Central memory CD8-positive, alpha-beta T cell (primary cell): Measurements from ENCODE around the gene MICU1.
"Not testable (repeated sequence)": the region's sequence is repeated elsewhere in the genome, so short reads cannot be mapped to it uniquely, and the experiment has no call there.

Experiments
- ATAC-seq: fragments of 150-1000 bp; cut with Tn5 transposase; replicated peaks from 2 replicates; pipeline ENCODE4 v1.10.0; 2022; ENCODE audit warnings: mild to moderate bottlenecking, moderate FRiP score, moderate number of reproducible peaks; ENCODE audit not compliant: poor library complexity, severe bottlenecking; ENCODE audit errors: extremely low read depth
- DNase-seq, 2 donors: peaks; one replicate each; pipeline ENCODE4 v3.0.0; 2021; ENCODE audit warnings: low spot score in 2 of 2
- H3K27ac Mint-ChIP-seq: one replicate; pipeline ENCODE4 v1.8.0; 2022; ENCODE audit warnings: low read depth, mild to moderate bottlenecking, moderate library complexity, mixed read lengths
- H3K27me3 Mint-ChIP-seq: one replicate; pipeline ENCODE4 v1.8.0; 2022; ENCODE audit warnings: mixed read lengths
- H3K36me3 Mint-ChIP-seq: one replicate; pipeline ENCODE4 v1.8.0; 2022; ENCODE audit warnings: mild to moderate bottlenecking, moderate library complexity, mixed read lengths; ENCODE audit not compliant: insufficient read depth
- H3K4me1 Mint-ChIP-seq: one replicate; pipeline ENCODE4 v1.8.0; 2022; ENCODE audit warnings: mixed read lengths
- H3K4me3 Mint-ChIP-seq: one replicate; pipeline ENCODE4 v1.8.0; 2022; ENCODE audit warnings: mild to moderate bottlenecking, moderate library complexity, mixed read lengths
- H3K9me3 Mint-ChIP-seq: one replicate; pipeline ENCODE4 v1.8.0; 2022; ENCODE audit warnings: mixed read lengths

The MICU1 gene

DNA sequence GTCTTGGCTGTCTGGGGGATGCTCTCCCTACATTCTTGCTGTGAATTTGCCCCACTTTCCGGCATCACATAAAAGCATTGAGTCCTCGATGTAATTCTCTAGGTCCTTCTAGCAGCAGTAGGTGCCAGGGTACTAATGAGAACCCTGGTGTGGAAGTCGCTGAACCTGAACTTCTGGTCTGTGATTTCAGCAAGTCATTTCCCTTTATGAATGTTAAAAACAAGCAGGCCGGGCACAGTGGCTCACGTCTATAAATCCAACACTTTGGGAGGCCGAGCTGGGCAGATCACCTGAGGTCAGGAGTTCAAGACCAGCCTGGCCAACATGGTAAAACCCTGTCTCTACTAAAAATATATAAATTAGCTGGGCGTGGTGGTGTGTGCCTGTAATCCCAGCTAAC, 240.9 kb downstream of the MICU1 start:
- not testable (repeated sequence) for DNase-seq, H3K27ac Mint-ChIP-seq, H3K9me3 Mint-ChIP-seq, H3K27me3 Mint-ChIP-seq, H3K4me1 Mint-ChIP-seq, H3K36me3 Mint-ChIP-seq, ATAC-seq, H3K4me3 Mint-ChIP-seq

DNA sequence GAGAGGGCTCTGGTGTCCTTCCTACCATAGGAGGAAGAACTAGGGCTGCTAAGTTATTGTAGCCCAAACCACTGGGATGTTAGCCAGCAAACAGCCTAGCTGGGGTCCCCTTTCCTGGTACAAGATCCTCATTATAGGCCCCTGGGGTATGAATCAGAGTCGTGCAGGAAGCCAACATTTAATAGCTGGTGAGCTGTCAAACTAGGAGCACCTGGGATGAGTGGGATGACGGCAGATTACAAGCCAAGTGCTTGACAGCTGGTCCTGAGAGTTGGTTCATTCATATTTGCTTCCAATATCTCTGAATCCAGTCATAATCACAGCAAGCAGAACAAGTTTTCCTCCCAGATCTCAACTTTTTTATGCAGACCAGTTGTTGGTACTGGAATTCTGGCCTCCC, 246.1 kb downstream of the MICU1 start:
- DNase-seq (no peak), ATAC-seq (no peak)
- Mint-ChIP-seq H3K9me3 (no peaks in the 10 kb centered on the region), H3K36me3 (peaks cover 3% of the 10 kb centered on the region), H3K4me3 (no peak overlapping the region), H3K27me3 (no peaks in the 10 kb centered on the region), H3K27ac (no peak overlapping the region), H3K4me1 (no peaks in the 10 kb centered on the region)

DNA sequence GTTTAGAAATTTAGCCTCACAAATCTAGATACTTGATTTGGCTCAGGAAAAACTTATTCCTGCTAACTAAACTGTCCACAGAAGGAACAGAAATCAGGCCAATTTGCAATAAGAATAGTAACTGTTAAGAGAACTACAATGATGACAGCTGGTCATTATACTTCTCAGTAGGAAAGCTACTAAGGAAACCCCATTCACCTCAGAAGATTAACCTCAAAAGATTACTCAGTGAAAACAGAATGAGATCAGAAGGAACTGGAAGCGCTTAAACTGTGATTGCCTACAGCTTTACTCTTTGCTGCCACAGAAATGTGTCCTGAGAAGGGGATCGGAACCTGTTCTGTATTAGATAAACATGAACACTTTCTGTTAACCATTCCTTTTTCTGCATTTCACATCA, 246.8 kb downstream of the MICU1 start:
- H3K27me3 Mint-ChIP-seq = no peaks in the 10 kb centered on the region
- H3K27ac Mint-ChIP-seq = no peak overlapping the region
- ATAC-seq = no peak
- no peak for DNase-seq
- no peaks in the 10 kb centered on the region for H3K4me1 Mint-ChIP-seq
- no peak overlapping the region for H3K4me3 Mint-ChIP-seq
- peaks cover 4% of the 10 kb centered on the region for H3K36me3 Mint-ChIP-seq
- no peaks in the 10 kb centered on the region for H3K9me3 Mint-ChIP-seq

DNA sequence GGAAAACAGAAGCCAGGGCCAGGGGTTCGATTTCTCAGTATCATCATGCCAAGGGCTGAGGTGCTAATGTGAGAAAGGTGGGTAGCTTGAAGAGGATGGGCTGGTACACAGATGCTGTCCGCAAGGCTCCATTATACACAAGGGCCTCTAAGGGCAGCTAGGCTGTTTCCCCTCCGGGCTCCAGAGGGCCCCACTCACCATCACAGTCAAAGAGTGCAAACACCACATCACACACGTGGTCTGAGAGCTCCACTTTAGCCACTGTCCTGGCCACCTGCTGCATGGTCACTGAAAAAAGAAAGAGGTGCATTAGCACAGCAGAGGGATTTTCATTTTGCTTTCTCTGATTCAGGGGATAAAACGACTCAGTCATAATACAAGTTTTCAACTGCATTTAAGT, 250.3 kb downstream of the MICU1 start:
- DNase-seq (no peak), ATAC-seq (no peak)
- H3K27me3 Mint-ChIP-seq = no peaks in the 10 kb centered on the region
- no peaks in the 10 kb centered on the region for H3K9me3 Mint-ChIP-seq
- peaks cover 6% of the 10 kb centered on the region for H3K36me3 Mint-ChIP-seq
- H3K27ac Mint-ChIP-seq = no peak overlapping the region
- no peak overlapping the region for H3K4me3 Mint-ChIP-seq
- H3K4me1 Mint-ChIP-seq = no peaks in the 10 kb centered on the region

DNA sequence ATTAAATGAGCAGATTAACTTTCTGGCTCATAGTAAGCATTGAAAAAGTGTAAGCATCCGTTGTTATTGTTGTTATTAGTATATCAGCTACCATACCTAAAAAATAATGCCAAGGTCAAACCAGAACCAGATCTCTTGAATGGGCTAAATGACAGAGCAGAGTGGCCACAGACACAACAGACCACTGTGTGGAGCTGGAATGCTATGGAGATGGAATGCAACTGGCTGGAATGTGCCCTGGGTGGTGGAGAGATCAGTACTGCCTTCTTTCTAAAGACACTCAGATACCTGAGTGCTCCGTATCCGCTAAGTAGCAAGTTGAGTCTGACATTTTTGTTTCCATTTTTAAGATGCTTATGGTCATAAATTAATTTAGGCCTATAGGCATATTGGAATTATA, 250.7 kb downstream of the MICU1 start:
- DNase-seq = no peak
- no peak for ATAC-seq
- Mint-ChIP-seq H3K4me3 (no peak overlapping the region), H3K36me3 (peaks cover 8% of the 10 kb centered on the region), H3K4me1 (peaks cover under 1% of the 10 kb centered on the region), H3K9me3 (no peaks in the 10 kb centered on the region), H3K27ac (no peak overlapping the region), H3K27me3 (no peaks in the 10 kb centered on the region)

DNA sequence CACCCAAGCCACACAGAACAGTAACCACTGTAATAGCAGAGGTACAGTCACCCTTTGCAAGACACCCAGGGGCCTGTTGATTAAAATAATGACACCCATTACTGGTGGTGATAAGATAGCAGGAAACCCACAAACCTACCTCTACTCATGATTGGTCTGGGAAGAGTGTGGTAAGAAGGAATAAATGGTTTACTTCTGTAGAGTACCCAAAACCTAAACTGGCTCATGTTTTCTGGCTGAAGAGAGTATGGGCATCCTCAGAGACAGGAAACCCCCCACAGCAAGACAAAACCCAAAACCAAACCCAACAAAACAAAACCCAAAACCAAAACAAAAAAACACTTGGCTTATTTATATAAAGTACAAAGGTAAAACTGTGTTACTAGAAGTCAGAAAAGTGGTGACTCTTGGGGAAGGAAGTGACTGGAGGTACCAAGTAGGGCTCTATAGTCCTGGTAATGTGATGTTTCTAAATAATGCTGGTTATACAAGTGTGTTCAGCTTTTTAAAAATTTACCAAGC, 255.6 kb downstream of the MICU1 start:
- ATAC-seq (peak; percentile 95), DNase-seq (peak in 1 of 2 donors; percentile 67)

DNA sequence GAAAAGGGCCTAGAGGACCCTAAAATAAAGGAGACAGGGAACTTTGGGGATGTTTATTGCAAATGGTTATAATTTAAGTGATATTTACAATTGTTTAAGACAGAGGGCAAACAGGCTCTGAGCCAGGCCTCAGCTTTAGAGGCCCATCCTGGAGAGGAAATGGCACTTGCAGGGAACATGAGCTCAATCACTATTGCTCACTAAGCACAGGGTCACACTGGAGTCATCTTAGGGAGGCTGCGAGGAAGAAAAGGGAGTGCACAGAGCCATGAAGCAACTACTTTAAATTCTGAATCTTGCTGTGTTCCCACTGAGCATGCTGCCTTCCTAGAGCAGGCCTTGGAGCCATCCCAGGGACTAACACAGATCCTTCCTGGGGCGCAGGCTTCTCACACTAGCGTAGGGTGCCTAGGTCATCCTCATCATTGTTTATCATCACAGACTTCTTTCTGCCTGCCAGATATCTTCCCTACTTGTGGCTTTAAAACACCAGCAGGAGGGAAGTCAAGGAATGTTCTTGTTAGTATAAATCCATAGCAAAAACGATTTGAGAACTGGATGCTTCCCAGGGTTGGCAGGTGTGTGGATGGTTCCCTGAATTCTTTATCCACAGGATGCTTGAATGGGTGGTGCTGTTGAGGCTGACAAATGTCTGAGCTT, 258.4 kb downstream of the MICU1 start:
- Mint-ChIP-seq H3K9me3 (no peaks in the 10 kb centered on the region), H3K27me3 (no peaks in the 10 kb centered on the region), H3K4me3 (no peak overlapping the region), H3K4me1 (peaks cover 34% of the 10 kb centered on the region), H3K27ac (no peak overlapping the region), H3K36me3 (peaks cover 11% of the 10 kb centered on the region)
- DNase-seq = no peak
- no peak for ATAC-seq

More for the DNA sequence above, 255.6 kb downstream of the MICU1 start:
- H3K4me1 Mint-ChIP-seq = peaks cover 21% of the 10 kb centered on the region
- H3K36me3 Mint-ChIP-seq = peaks cover 15% of the 10 kb centered on the region
- H3K4me3 Mint-ChIP-seq = peak overlapping the region; percentile 30
- no peaks in the 10 kb centered on the region for H3K27me3 Mint-ChIP-seq
- no peaks in the 10 kb centered on the region for H3K9me3 Mint-ChIP-seq
- peak overlapping the region; percentile 87 for H3K27ac Mint-ChIP-seq

DNA sequence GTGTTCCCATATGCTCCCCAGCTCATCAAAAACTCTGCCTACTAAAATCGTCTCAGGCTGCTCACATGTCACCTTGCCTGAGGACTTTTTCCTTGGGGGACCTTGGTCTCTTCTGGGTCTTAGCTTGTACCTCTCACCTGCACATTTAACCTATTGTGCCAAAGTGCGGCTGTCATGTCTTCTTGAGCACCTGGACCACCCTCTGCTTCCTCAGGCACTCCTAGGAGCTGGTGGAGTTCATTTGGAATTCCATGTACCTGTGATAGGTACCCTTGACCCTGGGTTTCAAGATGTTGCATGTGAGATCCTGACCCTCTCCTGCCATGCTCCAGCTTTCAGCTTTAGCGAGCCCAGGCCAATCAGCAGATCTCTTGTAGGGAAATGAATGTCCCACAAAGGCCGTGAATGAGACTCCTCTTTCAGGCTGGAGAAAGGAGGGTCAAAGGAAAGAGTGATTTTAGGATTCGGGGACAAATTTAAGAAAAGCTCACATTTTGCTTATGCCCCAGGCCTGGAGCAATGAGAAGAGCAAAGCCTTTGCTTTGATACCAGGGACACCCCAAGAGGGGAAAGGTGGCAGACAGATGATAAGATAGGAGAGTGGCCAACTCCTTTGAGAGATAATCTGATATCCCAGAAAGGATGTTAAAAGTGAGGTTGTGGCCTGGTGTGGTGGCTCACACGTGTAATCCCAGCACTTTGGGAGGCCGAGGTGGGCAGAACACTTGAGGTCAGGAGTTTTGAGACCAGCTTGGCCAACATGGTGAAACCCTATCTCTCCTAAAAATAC, 260.6 kb downstream of the MICU1 start:
- Mint-ChIP-seq H3K4me1 (peaks cover 34% of the 10 kb centered on the region), H3K9me3 (no peaks in the 10 kb centered on the region), H3K36me3 (peaks cover 8% of the 10 kb centered on the region), H3K27ac (no peak overlapping the region), H3K4me3 (no peak overlapping the region), H3K27me3 (no peaks in the 10 kb centered on the region)
- no peak for ATAC-seq
- DNase-seq = no peak

DNA sequence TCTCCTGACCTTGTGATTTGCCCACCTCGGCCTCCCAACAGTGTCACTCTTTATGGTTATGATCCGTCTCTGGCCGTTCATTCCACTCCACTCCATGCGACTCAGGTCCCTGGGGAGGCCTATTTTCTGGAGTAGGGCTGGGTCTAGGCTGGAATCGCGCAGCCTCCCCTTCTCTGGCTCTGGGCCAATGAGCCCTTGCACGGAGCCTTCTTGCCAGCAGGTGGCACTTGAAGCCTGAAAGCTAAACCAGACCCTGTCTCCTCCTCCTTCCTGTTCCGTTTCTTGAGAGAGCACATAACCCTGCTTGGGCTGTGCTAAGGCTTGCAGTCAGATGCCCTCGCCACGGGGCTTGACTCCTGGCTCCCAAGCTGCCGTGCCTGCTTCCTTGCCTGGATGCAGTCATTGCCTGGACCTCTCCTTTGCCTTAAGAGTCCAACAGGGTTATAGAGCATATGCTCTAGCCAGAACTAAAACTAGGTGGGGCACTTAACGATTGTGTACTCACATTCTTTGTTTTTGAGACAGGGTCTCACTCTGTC, 261.6 kb downstream of the MICU1 start:
- H3K4me3 Mint-ChIP-seq = no peak overlapping the region
- ATAC-seq (peak; percentile 97), DNase-seq (peak; percentile 77 to 81)
- peaks cover 26% of the 10 kb centered on the region for H3K4me1 Mint-ChIP-seq
- peaks cover 2% of the 10 kb centered on the region for H3K36me3 Mint-ChIP-seq
- no peaks in the 10 kb centered on the region for H3K9me3 Mint-ChIP-seq
- peak overlapping the region; percentile 6 for H3K27ac Mint-ChIP-seq
- H3K27me3 Mint-ChIP-seq = no peaks in the 10 kb centered on the region

DNA sequence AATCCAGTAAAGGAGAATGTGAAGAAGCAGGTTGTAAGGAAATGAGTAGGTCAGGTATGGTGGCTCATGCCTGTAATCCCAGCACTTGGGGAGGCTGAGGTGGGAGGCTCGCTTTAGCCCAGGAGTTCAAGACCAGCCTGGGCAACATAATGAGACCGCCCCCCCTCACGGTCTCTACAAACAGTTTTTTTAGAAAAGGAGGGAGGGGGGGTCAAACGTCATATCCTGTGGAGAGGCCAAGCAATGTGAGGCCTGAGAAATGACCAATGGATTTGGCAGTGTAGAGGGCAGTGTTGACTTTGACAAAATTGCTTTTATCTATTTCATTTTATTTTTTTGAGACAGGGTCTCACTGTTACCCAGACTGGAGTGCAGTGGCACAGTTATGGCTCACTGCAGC, 268.9 kb downstream of the MICU1 start:
- Mint-ChIP-seq H3K36me3 (peaks cover 7% of the 10 kb centered on the region), H3K27ac (no peak overlapping the region)

DNA sequence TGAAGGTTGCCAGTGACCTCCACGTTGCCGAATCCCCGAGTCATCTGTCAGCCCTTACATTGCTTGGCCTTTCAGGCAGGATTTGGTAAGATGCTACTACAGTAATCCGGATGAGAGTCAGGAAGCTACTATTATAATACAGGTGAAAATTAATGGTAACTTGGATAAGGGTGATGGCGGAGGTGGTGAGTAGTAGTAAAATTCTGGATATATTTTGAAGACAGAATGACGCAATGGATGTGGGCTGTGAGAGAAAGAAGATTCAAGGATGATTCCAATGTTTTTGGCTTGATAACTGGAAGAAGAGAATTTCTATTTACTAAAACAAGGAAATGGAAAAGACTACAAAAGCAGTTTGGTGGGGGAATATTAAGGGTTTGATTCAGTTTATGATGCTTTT, 269.8 kb downstream of the MICU1 start:
- no peak for ATAC-seq

More for the DNA sequence above, 268.9 kb downstream of the MICU1 start:
- Mint-ChIP-seq H3K27me3 (no peaks in the 10 kb centered on the region), H3K4me1 (peaks cover 27% of the 10 kb centered on the region), H3K4me3 (no peak overlapping the region), H3K9me3 (no peaks in the 10 kb centered on the region)
- ATAC-seq (no peak), DNase-seq (no peak)

DNA sequence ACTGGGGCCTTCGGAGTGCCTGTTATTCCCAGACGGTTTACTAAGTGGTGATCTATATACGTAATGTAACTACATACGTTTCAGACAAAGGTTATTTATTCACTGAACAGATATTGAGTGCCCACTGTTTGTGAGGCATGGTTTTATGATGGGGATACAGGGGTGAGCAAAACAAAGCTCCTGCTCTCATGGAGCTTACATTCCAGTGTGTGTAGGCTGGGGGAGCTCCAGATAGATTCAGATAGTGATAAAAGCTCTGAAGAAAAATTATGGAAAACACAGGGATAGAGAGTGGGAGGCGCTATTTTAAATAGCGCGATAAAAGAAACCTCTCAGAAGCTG, 270.7 kb downstream of the MICU1 start:
- Mint-ChIP-seq H3K4me1 (peaks cover 45% of the 10 kb centered on the region), H3K36me3 (peaks cover 10% of the 10 kb centered on the region), H3K9me3 (no peaks in the 10 kb centered on the region), H3K27me3 (no peaks in the 10 kb centered on the region), H3K4me3 (peak overlapping the region; percentile 93), H3K27ac (peak overlapping the region; percentile 98)
- DNase-seq = no peak
- peak; percentile 20 for ATAC-seq

More for the DNA sequence above, 269.8 kb downstream of the MICU1 start:
- Mint-ChIP-seq H3K9me3 (no peaks in the 10 kb centered on the region), H3K36me3 (peaks cover 7% of the 10 kb centered on the region), H3K27ac (peak overlapping the region; percentile 26), H3K4me3 (peak overlapping the region; percentile 5), H3K27me3 (no peaks in the 10 kb centered on the region), H3K4me1 (peaks cover 36% of the 10 kb centered on the region)
- DNase-seq = no peak
